Fibroblast of mammary gland (primary cell): ENCODE data around the gene TMEM184C.
A peak's percentile ranks its signal among the peaks of the same experiment; 100 is the strongest.

Experiments
- DNase-seq: peaks from one replicate; pipeline ENCODE4 v3.0.0-alpha.2; 2010; ENCODE audit warnings: low read depth
- H3K4me3 ChIP-seq: 2 replicates; pipeline ENCODE4 v1.5.1; 2011; ENCODE audit warnings: low read depth, mild to moderate bottlenecking, low read length, moderate library complexity; ENCODE audit not compliant: control insufficient read depth
- TF ChIP-seq, protein P1 (sequence below): conservative IDR thresholded peaks from 2 replicates; pipeline ENCODE4 v1.5.1; 2011; ENCODE audit warnings: low read depth, low read length, inconsistent platforms; ENCODE audit not compliant: control insufficient read depth, insufficient read depth

Gene TMEM184C

DNA sequence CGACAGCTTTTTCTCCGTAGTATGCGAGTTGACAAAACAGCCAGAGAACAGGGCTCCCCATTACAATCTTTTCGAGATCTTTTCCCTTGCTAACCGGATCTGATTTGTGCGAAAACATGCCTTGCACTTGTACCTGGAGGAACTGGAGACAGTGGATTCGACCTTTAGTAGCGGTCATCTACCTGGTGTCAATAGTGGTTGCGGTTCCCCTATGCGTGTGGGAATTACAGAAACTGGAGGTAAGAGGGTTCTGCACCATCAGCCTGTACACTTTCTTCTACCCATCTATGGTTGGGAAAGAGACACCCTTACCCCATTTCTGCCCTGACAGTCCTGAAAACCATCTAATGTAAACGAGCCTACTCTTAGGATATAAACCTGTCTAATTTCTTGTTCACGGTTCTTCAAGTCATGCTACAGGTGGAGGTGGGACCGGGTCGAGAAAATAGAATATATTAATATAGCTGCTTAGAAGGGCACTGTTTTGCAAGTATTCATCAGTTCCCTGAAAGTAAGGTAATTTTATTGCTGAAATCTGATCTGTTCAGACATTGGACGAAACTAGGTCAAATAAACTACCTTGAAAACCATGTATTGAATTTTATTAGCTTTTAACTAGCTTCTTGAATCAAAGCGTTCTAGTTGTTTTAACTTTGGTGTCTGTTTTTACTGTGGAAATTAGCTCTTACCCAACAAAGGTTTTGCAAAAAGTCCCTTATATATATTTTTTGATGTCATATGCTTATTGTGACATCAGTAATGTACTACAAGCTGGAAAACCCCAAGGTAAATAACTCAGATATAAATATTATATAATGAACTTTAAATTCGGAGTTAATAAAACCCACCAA is 869 bp downstream of the TMEM184C start:
- peak overlapping the region; percentile 97 for H3K4me3 ChIP-seq
- TF ChIP-seq, protein P1, sequence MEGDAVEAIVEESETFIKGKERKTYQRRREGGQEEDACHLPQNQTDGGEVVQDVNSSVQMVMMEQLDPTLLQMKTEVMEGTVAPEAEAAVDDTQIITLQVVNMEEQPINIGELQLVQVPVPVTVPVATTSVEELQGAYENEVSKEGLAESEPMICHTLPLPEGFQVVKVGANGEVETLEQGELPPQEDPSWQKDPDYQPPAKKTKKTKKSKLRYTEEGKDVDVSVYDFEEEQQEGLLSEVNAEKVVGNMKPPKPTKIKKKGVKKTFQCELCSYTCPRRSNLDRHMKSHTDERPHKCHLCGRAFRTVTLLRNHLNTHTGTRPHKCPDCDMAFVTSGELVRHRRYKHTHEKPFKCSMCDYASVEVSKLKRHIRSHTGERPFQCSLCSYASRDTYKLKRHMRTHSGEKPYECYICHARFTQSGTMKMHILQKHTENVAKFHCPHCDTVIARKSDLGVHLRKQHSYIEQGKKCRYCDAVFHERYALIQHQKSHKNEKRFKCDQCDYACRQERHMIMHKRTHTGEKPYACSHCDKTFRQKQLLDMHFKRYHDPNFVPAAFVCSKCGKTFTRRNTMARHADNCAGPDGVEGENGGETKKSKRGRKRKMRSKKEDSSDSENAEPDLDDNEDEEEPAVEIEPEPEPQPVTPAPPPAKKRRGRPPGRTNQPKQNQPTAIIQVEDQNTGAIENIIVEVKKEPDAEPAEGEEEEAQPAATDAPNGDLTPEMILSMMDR: no peak
- DNase-seq: no peak

DNA sequence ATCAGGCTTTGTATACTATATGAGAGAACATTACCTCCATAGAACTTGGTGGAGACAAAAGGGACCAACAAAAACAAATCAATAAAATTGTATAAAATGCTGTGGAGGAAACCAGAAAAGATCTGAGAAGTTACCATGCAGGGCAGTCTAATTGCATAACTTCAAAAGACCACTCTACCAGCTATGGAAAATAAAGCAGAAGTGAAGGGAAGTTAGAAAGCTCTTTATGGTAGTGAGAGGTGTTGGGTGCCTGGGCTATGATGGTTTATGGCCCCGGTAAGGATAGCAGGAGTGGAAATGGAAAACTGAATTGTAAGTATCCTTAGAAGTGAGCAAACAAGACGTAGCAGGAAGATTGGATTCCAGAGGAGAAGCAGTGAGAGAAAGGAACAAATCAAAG is 3.1 kb downstream of the TMEM184C start:
- TF ChIP-seq, protein P1: no peak
- no peak overlapping the region for H3K4me3 ChIP-seq
- no peak for DNase-seq

DNA sequence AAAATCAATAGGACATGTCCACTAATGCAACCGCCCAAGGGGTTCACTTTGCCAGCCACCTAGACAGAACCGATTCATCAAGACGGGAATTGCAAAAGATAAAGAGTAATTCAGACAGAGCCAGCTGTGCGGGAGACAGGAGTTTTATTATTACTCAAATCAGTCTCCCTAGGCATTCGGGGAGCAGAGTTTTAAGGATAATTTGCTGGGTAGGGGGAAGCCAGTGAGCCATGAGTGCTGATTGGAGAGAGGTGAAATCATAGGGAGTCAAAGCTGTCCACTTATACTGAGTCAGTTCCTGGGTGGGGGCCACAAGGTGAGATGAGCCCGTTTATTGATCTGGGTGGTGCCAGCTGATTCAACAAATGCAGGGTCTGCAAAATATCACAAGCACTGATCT is 8.5 kb downstream of the TMEM184C start:
- H3K4me3 ChIP-seq: no peak overlapping the region
- no peak for DNase-seq
- TF ChIP-seq, protein P1: no peak

DNA sequence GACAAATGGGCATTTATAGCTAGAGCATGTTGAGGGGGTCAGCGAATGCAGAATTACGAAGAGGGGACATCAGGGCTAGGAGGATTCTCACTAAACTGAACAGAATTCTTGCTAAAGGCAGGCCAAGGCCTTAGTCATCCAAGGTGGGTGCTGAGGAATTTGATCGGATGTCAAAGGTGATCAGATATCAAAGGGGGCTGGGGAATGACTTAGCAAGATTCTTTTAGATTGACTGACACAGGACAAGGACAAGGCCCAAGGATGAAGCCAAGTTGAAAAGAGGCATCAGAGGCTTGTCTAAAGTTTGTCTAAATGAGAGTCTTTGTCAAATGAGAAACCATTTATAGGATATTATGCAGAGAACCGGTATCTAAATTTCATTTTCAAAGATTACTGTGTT is 9.7 kb downstream of the TMEM184C start:
- TF ChIP-seq, protein P1: no peak
- no peak overlapping the region for H3K4me3 ChIP-seq
- no peak for DNase-seq

DNA sequence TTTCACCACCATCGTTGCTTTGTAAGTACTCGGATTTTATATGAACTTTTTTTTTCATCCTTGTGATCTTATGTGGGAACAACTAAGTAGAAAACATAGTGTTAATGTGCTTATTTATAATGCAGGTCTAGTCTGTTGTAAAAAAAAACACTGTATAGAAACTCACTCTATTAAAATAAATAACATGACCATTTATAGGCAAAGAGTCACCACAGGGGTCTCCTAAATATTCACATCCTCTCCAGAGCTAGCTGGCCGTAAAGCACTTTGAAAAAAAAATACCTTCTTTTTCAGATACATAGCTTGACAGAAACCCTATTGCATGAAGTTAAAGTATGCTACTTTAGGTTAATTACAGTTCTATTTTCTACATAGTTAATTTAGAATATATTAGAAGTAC is 11.2 kb downstream of the TMEM184C start:
- DNase-seq: no peak
- TF ChIP-seq, protein P1: no peak
- H3K4me3 ChIP-seq: no peak overlapping the region

DNA sequence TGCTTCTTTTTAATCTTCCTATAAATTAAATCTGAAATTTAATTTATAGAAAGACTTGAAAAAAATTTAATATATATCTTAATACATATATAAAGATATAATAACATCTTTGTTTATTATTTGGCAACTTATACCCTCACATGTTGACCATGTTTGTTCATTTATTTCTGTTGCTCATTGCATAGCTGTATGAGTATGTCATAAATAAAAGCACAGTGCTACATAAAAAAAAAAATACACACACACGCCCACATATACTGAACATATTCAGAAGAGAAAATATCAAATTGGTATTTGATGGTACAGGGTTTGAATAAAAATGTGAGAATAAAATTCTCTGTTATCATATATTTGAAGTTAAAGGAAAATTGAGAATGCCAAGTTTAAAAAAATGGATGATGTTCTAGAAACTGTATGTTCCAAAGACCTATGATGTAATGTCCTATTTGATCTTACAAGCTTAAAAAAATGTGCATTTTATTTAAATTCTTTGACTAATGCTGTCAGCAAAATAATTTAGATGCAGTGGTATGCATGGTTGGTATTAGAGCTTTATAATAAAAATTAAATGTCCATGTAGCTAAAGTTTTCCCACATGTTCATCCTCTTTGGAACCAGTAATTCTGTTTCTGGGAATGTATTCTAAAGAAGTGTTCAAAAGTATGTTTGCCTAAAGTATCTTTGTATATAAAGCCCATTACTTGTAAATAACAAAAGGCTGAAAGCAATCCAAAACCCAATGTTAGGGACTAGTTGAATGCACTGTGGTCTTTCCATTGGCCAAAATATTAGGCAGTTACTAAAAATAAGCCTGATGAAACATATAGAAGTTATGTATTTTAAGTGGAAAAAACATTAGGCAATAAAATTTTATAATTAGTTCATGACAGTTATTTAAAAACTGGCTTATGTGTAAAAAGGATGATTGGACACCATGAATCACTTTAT is 12.9 kb downstream of the TMEM184C start:
- H3K4me3 ChIP-seq: no peak overlapping the region
- no peak for DNase-seq
- TF ChIP-seq, protein P1: no peak
